ENCODE results near the gene MARK1. TPM values are rescaled to one million over a fixed set of nuclear protein-coding genes. Genes with fewer than 3 reads are reported as not detected.

Gene MARK1
- total RNA-seq, 1 experiment from 2014 or later = 0.05 TPM

- BruUV-seq (replicated peaks) = no TSS peak
- CTCF ChIA-PET = no interaction called here
- Mint-ChIP-seq H3K27me3 (ENCODE audit: insufficient read depth, unreplicated experiment) (peaks cover 30% of the 10 kb centered on the region), H3K4me3 (ENCODE audit: unreplicated experiment) (no peak overlapping the region), H3K36me3 (ENCODE audit: insufficient read depth, unreplicated experiment) (no peaks in the 10 kb centered on the region), H3K9me3 (ENCODE audit: unreplicated experiment) (no peaks in the 10 kb centered on the region), H3K27ac (ENCODE audit: unreplicated experiment) (no peak overlapping the region), H3K4me1 (ENCODE audit: low read depth, unreplicated experiment) (no peaks in the 10 kb centered on the region)
- POLR2A ChIA-PET = no interaction called here
- no peaks in the 10 kb centered on the region for H3K4me1 ChIP-seq
- TF ChIP-seq CTCF (IDR thresholded peaks at IDR 0.05; ENCODE audit: insufficient read depth in 1 of 2, low read depth in 1 of 2, low read length in 1 of 2, severe bottlenecking in 1 of 2, unreplicated experiment in 1 of 2) = no peak
- DNase-seq = no peak
- intact Hi-C loops (cut with micrococcal nuclease; ENCODE audit: unreplicated experiment) = no loop called here
- H3K27me3 ChIP-seq (replicated peaks; ENCODE audit: control insufficient read depth, insufficient read depth, low read length) = peaks cover 2% of the 10 kb centered on the region
- H3K4me3 ChIP-seq (ENCODE audit: low read depth, low read length) = no peak overlapping the region
- no peaks in the 10 kb centered on the region for H3K9me3 ChIP-seq
- no peaks in the 10 kb centered on the region for H3K36me3 ChIP-seq (ENCODE audit: control insufficient read depth, insufficient read depth, low read length)
These were observed 6.2 kb upstream of the MARK1 start for GRCh38 chr1:220521778-220522177.

GRCh38 chr1:220526294-220526693 is 1.6 kb upstream of the MARK1 start:
- Histone ChIP-seq H3K4me3 (ENCODE audit: low read depth, low read length) (no peak overlapping the region), H3K4me1 (no peaks in the 10 kb centered on the region), H3K36me3 (ENCODE audit: control insufficient read depth, insufficient read depth, low read length) (no peaks in the 10 kb centered on the region), H3K27me3 (replicated peaks; ENCODE audit: control insufficient read depth, insufficient read depth, low read length) (peaks cover 10% of the 10 kb centered on the region), H3K9me3 (no peaks in the 10 kb centered on the region; the same call in 1 of the 2 replicates)
- Mint-ChIP-seq H3K27me3 (ENCODE audit: insufficient read depth, unreplicated experiment) (peaks cover 40% of the 10 kb centered on the region), H3K9me3 (ENCODE audit: unreplicated experiment) (no peaks in the 10 kb centered on the region), H3K27ac (ENCODE audit: unreplicated experiment) (no peak overlapping the region), H3K4me1 (ENCODE audit: low read depth, unreplicated experiment) (peaks cover 8% of the 10 kb centered on the region), H3K4me3 (ENCODE audit: unreplicated experiment) (no peak overlapping the region), H3K36me3 (ENCODE audit: insufficient read depth, unreplicated experiment) (no peaks in the 10 kb centered on the region)
- BruUV-seq (replicated peaks) = no TSS peak
- DNase-seq = peak in 1 of 2 experiments; percentile 19
- POLR2A ChIA-PET = no interaction called here
- peak; percentile 25 to 47 for TF ChIP-seq CTCF (IDR thresholded peaks at IDR 0.05; ENCODE audit: insufficient read depth in 1 of 2, low read depth in 1 of 2, low read length in 1 of 2, severe bottlenecking in 1 of 2, unreplicated experiment in 1 of 2)
- intact Hi-C loops (cut with micrococcal nuclease; ENCODE audit: unreplicated experiment) = loop anchor here (5.0 kb wide), 1 partner anchor 154 kb away; no protein-coding TSS in a partner anchor
- CTCF ChIA-PET = no interaction called here

- no peaks in the 10 kb centered on the region for H3K36me3 ChIP-seq (ENCODE audit: control insufficient read depth, insufficient read depth, low read length)
- no peaks in the 10 kb centered on the region; the same call in 1 of the 2 replicates for H3K9me3 ChIP-seq
- H3K4me1 ChIP-seq = no peaks in the 10 kb centered on the region
- Mint-ChIP-seq H3K27me3 (ENCODE audit: insufficient read depth, unreplicated experiment) (peaks cover 40% of the 10 kb centered on the region), H3K36me3 (ENCODE audit: insufficient read depth, unreplicated experiment) (no peaks in the 10 kb centered on the region), H3K27ac (ENCODE audit: unreplicated experiment) (peak overlapping the region; percentile 34), H3K4me1 (ENCODE audit: low read depth, unreplicated experiment) (peaks cover 8% of the 10 kb centered on the region), H3K4me3 (ENCODE audit: unreplicated experiment) (peak overlapping the region; percentile 86), H3K9me3 (ENCODE audit: unreplicated experiment) (no peaks in the 10 kb centered on the region)
- intact Hi-C loops (cut with micrococcal nuclease; ENCODE audit: unreplicated experiment) = loop anchor here (5.0 kb wide), 1 partner anchor 155 kb away; no protein-coding TSS in a partner anchor
- ChIA-PET POLR2A (no interaction called here), CTCF (no interaction called here)
- DNase-seq = no peak
- no peak for TF ChIP-seq CTCF (IDR thresholded peaks at IDR 0.05; ENCODE audit: insufficient read depth in 1 of 2, low read depth in 1 of 2, low read length in 1 of 2, severe bottlenecking in 1 of 2, unreplicated experiment in 1 of 2)
- no TSS peak for BruUV-seq (replicated peaks)
- peak overlapping the region; percentile 26; the same call in 1 of the 2 replicates for H3K4me3 ChIP-seq (ENCODE audit: low read depth, low read length)
- H3K27me3 ChIP-seq (replicated peaks; ENCODE audit: control insufficient read depth, insufficient read depth, low read length) = peaks cover 10% of the 10 kb centered on the region
These were observed 543 bp upstream of the MARK1 start for GRCh38 chr1:220527279-220527907.

Data from Caco-2 (cell line).